ENCODE results near the gene RAB35. TPM values are rescaled to one million over a fixed set of nuclear protein-coding genes. Genes with fewer than 3 reads are reported as not detected.

Gene RAB35
- total and polyA plus RNA-seq, 2 donors from 2014 or later = 23.2 to 56.1 TPM

DNA sequence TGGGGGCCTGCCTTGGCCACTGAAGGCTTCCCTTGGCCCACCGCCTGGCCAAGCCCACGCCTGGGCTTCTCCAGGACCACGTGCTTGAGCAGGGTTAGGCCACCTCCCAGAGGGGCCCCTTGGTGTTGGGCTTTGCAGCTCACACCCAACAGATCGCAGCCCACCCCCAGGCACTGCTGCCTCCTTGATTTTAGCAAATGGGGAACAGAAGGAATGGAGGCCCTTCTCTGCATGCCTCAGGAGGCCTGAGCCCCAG is 23.3 kb downstream of the RAB35 start:
- Histone ChIP-seq H3K4me1 (ENCODE audit: control insufficient read depth in 2 of 3, insufficient read depth in 2 of 3, low read depth in 1 of 3, low read length in 3 of 3) (peaks cover 0 to 5% (median 5%) of the 10 kb centered on the region in 3 donors), H3K27ac (ENCODE audit: low read depth in 2 of 2, low read length in 2 of 2) (no peak overlapping the region), H3K9ac (ENCODE audit: low read length in 3 of 3) (no peak overlapping the region), H3K36me3 (ENCODE audit: control insufficient read depth in 2 of 3, insufficient read depth in 3 of 3, low read length in 3 of 3) (peaks cover under 1 to 45% (median 14%) of the 10 kb centered on the region in 3 donors), H3K27me3 (ENCODE audit: control insufficient read depth, insufficient read depth, low read length) (no peaks in the 10 kb centered on the region), H3K9me3 (ENCODE audit: control insufficient read depth in 2 of 3, insufficient read depth in 1 of 3, low read length in 3 of 3) (no peaks in the 10 kb centered on the region), H3K4me3 (ENCODE audit: low read length in 3 of 3) (no peak overlapping the region)
- TF ChIP-seq, protein P1, sequence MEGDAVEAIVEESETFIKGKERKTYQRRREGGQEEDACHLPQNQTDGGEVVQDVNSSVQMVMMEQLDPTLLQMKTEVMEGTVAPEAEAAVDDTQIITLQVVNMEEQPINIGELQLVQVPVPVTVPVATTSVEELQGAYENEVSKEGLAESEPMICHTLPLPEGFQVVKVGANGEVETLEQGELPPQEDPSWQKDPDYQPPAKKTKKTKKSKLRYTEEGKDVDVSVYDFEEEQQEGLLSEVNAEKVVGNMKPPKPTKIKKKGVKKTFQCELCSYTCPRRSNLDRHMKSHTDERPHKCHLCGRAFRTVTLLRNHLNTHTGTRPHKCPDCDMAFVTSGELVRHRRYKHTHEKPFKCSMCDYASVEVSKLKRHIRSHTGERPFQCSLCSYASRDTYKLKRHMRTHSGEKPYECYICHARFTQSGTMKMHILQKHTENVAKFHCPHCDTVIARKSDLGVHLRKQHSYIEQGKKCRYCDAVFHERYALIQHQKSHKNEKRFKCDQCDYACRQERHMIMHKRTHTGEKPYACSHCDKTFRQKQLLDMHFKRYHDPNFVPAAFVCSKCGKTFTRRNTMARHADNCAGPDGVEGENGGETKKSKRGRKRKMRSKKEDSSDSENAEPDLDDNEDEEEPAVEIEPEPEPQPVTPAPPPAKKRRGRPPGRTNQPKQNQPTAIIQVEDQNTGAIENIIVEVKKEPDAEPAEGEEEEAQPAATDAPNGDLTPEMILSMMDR (IDR thresholded peaks at IDR 0.05; ENCODE audit: borderline replicate concordance, extremely low read depth, insufficient read depth) = no peak
- intact Hi-C loops (cut with DNase I) = no loop called here
- DNase-seq = peak in 1 of 5 donors; percentile 43
- no peak for FAIRE-seq

DNA sequence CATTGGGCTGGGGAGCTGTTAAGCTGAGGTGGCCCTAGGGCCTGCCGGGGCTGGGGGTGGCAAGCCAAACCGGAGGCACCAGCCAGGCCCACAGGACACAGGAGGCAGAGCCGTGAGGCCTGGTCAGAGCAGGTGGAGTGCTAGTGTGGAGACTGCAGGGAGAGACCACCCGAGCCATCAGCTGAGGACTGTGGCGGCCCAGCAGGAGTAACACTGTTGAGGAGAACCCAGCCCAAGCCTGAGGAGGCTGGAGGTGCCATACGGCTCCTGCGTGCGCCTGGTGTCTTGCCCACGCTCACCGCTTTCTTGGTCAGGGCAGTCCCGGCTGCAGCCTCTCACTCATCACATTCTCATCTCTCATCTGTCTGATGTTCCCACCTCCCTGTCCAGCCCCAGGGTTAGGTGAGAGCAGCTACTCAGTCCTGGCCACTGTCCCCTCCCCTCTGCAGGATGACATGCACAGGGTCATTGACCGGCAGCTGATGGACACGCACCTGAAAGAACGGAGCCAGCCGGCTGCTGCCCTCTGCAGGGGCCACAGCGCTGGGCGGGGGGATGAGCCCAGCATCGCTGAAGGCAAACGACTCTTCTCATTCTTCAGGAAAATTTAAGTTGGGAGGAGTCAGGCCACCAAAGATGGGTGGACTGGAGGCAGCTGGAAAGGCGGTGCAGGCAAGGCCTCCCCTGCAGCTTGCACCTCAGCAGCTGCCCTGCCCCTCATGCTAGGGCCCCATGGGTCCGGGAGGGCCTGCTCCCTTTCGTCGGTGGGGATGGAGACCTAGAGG is 23.8 kb downstream of the RAB35 start:
- H3K36me3 ChIP-seq (ENCODE audit: control insufficient read depth in 2 of 3, insufficient read depth in 3 of 3, low read length in 3 of 3) = peaks cover 0 to 43% (median 12%) of the 10 kb centered on the region in 3 donors
- no peaks in the 10 kb centered on the region for H3K9me3 ChIP-seq (ENCODE audit: control insufficient read depth in 2 of 3, insufficient read depth in 1 of 3, low read length in 3 of 3)
- TF ChIP-seq, protein P1 (IDR thresholded peaks at IDR 0.05; ENCODE audit: borderline replicate concordance, extremely low read depth, insufficient read depth) = no peak
- no peak overlapping the region for H3K4me3 ChIP-seq (ENCODE audit: low read length in 3 of 3)
- H3K27ac ChIP-seq (ENCODE audit: low read depth in 2 of 2, low read length in 2 of 2) = no peak overlapping the region
- H3K27me3 ChIP-seq (ENCODE audit: control insufficient read depth, insufficient read depth, low read length) = no peaks in the 10 kb centered on the region
- no peak for FAIRE-seq
- peaks cover 0 to 5% (median 5%) of the 10 kb centered on the region in 3 donors for H3K4me1 ChIP-seq (ENCODE audit: control insufficient read depth in 2 of 3, insufficient read depth in 2 of 3, low read depth in 1 of 3, low read length in 3 of 3)
- DNase-seq = peak in 1 of 5 donors; percentile 57
- intact Hi-C loops (cut with DNase I) = no loop called here
- no peak overlapping the region for H3K9ac ChIP-seq (ENCODE audit: low read length in 3 of 3)

DNA sequence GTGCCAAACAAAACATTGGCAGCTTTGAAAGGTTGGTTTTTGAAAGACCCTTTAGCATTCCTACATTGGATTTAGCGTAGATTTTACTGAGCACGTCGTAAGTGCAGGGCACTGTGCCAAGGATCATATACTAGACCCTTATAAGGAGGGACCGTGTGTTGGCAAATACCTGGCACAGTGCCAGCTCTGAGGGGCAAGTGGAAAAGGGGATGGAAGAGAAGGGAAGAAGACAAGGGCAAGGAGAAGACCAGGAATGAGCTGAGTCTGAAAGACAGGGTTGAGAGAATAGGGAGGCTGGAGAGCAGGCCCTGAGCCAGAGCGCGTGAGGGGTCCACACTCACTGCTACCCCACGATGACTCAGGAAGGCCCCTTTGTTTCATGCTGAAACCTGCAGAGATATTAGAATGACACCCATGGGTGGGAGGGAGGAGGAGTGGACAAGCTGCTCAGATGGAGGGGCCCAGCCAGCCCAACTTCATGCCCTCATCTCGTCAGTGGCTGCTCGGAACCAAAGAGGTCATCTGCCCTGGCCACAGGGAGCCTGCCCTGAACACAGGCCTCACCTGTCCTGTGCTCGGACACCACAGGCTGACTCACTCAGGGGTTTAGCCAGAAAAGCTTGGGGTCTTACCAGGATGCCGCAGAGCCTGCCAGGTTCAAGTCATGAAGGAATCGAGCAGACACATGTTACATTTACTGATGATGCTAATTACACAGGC is 25.0 kb downstream of the RAB35 start:
- Histone ChIP-seq H3K27ac (ENCODE audit: low read depth in 2 of 2, low read length in 2 of 2) (no peak overlapping the region), H3K27me3 (ENCODE audit: control insufficient read depth, insufficient read depth, low read length) (no peaks in the 10 kb centered on the region), H3K4me3 (ENCODE audit: low read length in 3 of 3) (no peak overlapping the region), H3K9ac (ENCODE audit: low read length in 3 of 3) (no peak overlapping the region), H3K36me3 (ENCODE audit: control insufficient read depth in 2 of 3, insufficient read depth in 3 of 3, low read length in 3 of 3) (peaks cover 0 to 32% (median 10%) of the 10 kb centered on the region in 3 donors), H3K4me1 (ENCODE audit: control insufficient read depth in 2 of 3, insufficient read depth in 2 of 3, low read depth in 1 of 3, low read length in 3 of 3) (peaks cover 0 to 8% (median 5%) of the 10 kb centered on the region in 3 donors), H3K9me3 (ENCODE audit: control insufficient read depth in 2 of 3, insufficient read depth in 1 of 3, low read length in 3 of 3) (no peaks in the 10 kb centered on the region)
- FAIRE-seq = no peak
- DNase-seq = peak in 1 of 5 donors; percentile 33
- intact Hi-C loops (cut with DNase I) = no loop called here
- TF ChIP-seq, protein P1 (IDR thresholded peaks at IDR 0.05; ENCODE audit: borderline replicate concordance, extremely low read depth, insufficient read depth) = no peak
